Bronchial epithelial cell (primary cell): ENCODE data around the gene DNASE1L3. TPM values are rescaled to one million over a fixed set of nuclear protein-coding genes. Genes with fewer than 3 reads are reported as not detected.

Experiments used
- DNase-seq: peaks from one replicate; pipeline ENCODE4 v3.0.0-alpha.2; 2010; ENCODE audit warnings: low read depth
- FAIRE-seq: peaks from 2 replicates; lab custom pipeline; 2011; peaks lifted over from hg19 to GRCh38; lab: Jason Lieb, UNC
- H3K27me3 ChIP-seq: 2 replicates; pipeline ENCODE4 v1.5.1; 2011; ENCODE audit warnings: low read length; ENCODE audit not compliant: control insufficient read depth, insufficient read depth
- H3K36me3 ChIP-seq: 2 replicates; pipeline ENCODE4 v1.5.1; 2011; ENCODE audit warnings: low read length; ENCODE audit not compliant: control insufficient read depth, insufficient read depth
- H3K4me3 ChIP-seq: 2 replicates; pipeline ENCODE4 v1.5.1; 2011; ENCODE audit warnings: mild to moderate bottlenecking, low read depth, low read length, control low read depth
- total RNA-seq: library from RNA; depleted of rRNA; stranded (reverse); fragments of >200 nt; gene quantifications from 2 replicates; pipeline ENCODE4 v1.2.1, GENCODE V29; 2014
- TF ChIP-seq, protein P1 (sequence below): IDR thresholded peaks from 2 replicates; pipeline ENCODE4 v1.5.1; 2011; ENCODE audit warnings: mild to moderate bottlenecking, moderate library complexity, low read length, control low read depth, inconsistent platforms; ENCODE audit not compliant: insufficient read depth, severe bottlenecking

The DNASE1L3 gene, protein sequence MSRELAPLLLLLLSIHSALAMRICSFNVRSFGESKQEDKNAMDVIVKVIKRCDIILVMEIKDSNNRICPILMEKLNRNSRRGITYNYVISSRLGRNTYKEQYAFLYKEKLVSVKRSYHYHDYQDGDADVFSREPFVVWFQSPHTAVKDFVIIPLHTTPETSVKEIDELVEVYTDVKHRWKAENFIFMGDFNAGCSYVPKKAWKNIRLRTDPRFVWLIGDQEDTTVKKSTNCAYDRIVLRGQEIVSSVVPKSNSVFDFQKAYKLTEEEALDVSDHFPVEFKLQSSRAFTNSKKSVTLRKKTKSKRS
- total RNA-seq: 2.3 TPM in 1 of 2 replicates, not detected in the other

DNA sequence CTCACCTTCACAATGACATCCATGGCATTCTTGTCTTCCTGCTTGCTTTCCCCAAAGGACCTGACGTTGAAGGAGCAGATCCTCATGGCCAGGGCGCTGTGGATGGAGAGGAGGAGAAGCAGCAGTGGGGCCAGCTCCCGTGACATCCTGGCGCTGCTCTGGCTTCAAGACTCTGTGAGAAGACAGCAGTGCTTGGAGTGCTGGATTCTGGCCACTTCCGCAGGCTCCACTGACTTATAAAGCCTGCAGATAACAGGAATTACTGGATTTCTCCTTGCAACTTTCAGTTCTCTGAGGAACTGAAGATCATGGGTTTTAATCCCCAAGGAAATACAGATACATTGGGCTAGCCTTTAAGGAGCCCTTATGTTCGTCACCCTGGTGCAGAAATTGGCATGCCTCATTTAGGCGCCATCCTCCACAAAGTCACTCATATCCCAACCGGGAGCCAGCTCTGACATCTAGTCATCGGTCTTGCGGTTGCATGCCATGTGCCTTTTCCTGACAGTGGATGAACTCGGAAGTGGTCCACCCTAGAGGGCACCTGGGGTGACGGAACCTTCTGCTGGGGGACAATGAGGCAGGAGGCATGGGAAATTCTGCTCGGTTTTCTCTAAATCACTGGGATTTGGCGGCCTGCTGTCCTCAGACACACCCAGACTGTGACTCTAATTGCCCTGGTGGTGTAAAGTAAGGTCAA is at the start of gene DNASE1L3:
TSS of gene DNASE1L3 (minus strand) at position 212 of the 700 bp plus-strand sequence. CDS start at position 146, 66 bp downstream.
- peak; percentile 13 for FAIRE-seq
- Histone ChIP-seq H3K36me3 (no peaks in the 10 kb centered on the region), H3K4me3 (no peak within 1 kb of the TSS), H3K27me3 (no peaks in the 10 kb centered on the region)
- TF ChIP-seq, protein P1, sequence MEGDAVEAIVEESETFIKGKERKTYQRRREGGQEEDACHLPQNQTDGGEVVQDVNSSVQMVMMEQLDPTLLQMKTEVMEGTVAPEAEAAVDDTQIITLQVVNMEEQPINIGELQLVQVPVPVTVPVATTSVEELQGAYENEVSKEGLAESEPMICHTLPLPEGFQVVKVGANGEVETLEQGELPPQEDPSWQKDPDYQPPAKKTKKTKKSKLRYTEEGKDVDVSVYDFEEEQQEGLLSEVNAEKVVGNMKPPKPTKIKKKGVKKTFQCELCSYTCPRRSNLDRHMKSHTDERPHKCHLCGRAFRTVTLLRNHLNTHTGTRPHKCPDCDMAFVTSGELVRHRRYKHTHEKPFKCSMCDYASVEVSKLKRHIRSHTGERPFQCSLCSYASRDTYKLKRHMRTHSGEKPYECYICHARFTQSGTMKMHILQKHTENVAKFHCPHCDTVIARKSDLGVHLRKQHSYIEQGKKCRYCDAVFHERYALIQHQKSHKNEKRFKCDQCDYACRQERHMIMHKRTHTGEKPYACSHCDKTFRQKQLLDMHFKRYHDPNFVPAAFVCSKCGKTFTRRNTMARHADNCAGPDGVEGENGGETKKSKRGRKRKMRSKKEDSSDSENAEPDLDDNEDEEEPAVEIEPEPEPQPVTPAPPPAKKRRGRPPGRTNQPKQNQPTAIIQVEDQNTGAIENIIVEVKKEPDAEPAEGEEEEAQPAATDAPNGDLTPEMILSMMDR: no peak
- DNase-seq: no peak

DNA sequence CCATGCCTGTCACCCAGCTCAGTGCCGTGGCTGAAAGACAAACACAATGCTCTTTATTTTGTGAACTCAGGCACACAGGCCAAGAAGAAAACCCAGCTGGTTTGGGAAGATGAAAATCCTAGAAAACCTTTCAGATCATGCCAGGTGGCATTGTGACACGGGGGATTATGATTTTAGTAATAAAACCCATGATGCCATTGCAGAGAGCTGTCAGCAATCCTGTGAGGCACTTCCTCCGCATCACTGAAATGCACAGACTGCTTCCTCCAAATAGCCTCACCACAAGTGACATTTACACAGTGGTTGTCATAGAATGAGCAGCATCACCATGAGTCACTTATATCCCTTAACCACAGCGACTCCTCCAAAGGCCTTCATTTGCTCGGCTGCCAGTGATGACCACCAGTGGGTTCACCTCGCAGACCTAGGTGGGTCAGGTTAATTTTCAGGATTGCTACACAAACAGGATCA is 49.5 kb upstream of the DNASE1L3 start:
- FAIRE-seq (no peak), DNase-seq (peak; percentile 35)
- Histone ChIP-seq H3K36me3 (peaks cover 1% of the 10 kb centered on the region), H3K27me3 (no peaks in the 10 kb centered on the region), H3K4me3 (no peak overlapping the region)
- TF ChIP-seq, protein P1: no peak

DNA sequence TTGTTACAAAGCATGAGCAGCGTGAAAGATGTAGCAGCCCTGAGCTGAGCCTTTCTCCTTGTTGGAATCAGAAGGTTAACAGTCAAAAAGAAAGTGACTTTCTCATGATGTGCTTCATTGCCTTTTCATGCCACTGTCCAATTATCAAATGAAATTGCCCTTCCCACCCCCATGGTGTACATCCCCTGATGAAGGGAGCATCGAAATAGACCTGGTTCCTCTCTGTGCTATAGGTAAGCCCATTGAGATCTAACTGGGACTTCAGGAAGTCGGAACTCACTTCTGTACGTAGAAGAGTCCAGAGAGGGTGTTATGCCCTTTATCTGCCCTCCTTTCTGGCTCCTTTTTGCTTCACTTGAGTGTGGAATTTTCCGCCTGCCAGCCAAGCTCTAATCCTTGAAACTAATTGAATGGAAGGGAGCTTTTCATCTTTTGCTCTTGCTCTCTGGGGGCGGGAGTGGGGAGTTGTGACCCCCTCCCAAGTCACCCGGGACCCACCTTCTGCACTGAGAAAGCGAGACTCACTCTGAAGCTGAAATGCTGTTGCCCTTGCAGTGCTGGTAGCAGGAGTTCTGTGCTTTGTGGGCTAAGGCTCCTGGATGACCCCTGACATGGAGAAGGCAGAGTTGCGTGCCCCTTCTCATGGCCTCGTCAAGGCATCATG is 47.8 kb upstream of the DNASE1L3 start:
- Histone ChIP-seq H3K36me3 (peaks cover 1% of the 10 kb centered on the region), H3K27me3 (no peaks in the 10 kb centered on the region), H3K4me3 (no peak overlapping the region)
- TF ChIP-seq, protein P1: no peak
- FAIRE-seq (no peak), DNase-seq (no peak)

DNA sequence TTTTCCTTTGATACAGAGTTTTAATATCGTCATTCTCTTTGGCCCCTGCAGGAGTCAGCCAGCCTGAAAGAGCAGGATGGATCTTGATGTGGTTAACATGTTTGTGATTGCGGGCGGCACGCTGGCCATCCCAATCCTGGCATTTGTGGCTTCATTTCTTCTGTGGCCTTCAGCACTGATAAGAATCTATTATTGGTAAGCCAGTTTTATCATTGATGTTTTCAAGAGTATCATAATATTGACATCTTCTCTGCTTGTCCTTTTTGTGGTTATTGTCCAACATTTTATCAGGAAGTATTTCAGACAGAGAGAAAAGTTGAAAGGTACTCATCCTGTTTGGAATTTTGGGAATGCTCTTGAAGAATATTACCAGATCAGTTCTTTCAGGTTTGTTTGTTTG is 45.7 kb upstream of the DNASE1L3 start:
- TF ChIP-seq, protein P1: no peak
- Histone ChIP-seq H3K4me3 (no peak overlapping the region), H3K27me3 (no peaks in the 10 kb centered on the region), H3K36me3 (peaks cover 1% of the 10 kb centered on the region)
- FAIRE-seq: no peak
- no peak for DNase-seq

DNA sequence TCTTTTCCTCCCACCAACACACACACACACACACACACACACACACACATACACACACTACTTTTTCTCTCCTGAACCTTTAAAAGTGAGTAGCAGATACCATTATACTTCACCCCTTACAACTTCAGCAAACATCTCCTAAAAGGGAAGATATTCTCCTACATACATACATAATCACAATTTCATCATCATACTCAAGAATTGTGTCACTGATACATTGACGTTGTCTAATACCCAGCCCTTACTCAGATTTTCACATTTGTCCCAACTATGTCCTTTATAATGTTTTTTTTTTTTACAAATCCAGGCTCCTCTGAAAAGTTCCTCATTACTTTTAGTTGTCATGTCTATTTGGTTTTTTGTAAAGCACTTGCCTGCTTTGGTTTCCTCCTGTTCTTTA is 45.3 kb upstream of the DNASE1L3 start:
- DNase-seq: no peak
- FAIRE-seq: no peak
- TF ChIP-seq, protein P1: no peak
- H3K36me3 ChIP-seq: peaks cover 1% of the 10 kb centered on the region
- no peak overlapping the region for H3K4me3 ChIP-seq
- H3K27me3 ChIP-seq: no peaks in the 10 kb centered on the region
